Small intestine (tissue), 7 donors: ENCODE results near the gene PLCH1. TPM values are rescaled to one million over a fixed set of nuclear protein-coding genes. Genes with fewer than 3 reads are reported as not detected.
A peak's percentile ranks its signal among the peaks of the same experiment; 100 is the strongest.

Source experiments
- DNase-seq, 2 donors: peaks; one replicate each; pipeline versions ENCODE4 v3.0.0 to v3.0.0-alpha.2; 2013
- FAIRE-seq: peaks from 2 replicates; lab custom pipeline; 2012; peaks lifted over from hg19 to GRCh38; lab: Jason Lieb, UNC
- H3K27ac ChIP-seq, 3 donors: one replicate each; pipeline ENCODE4 v1.5.1; 2013; ENCODE audit warnings: low read length in 2 of 3, mild to moderate bottlenecking in 2 of 3, control low read depth in 1 of 3, inconsistent platforms in 1 of 3, low read depth in 1 of 3, moderate library complexity in 1 of 3
- H3K27me3 ChIP-seq, 3 donors: one replicate each; pipeline ENCODE4 v1.6.1; 2013; ENCODE audit warnings: low read length in 3 of 3, inconsistent platforms in 1 of 3; ENCODE audit not compliant: control insufficient read depth in 3 of 3, insufficient read depth in 3 of 3
- H3K36me3 ChIP-seq, 3 donors: one replicate each; pipeline ENCODE4 v1.6.1; 2013; ENCODE audit warnings: low read length in 3 of 3, inconsistent platforms in 1 of 3, low read depth in 1 of 3, mild to moderate bottlenecking in 1 of 3, moderate library complexity in 1 of 3; ENCODE audit not compliant: control insufficient read depth in 3 of 3, insufficient read depth in 2 of 3
- H3K4me1 ChIP-seq, 3 donors: one replicate each; pipeline ENCODE4 v1.6.1; 2013; ENCODE audit warnings: low read length in 2 of 3, inconsistent platforms in 1 of 3, low read depth in 1 of 3, mild to moderate bottlenecking in 1 of 3, moderate library complexity in 1 of 3; ENCODE audit not compliant: control insufficient read depth in 3 of 3, insufficient read depth in 2 of 3
- H3K4me3 ChIP-seq, 3 donors: one replicate each; pipeline ENCODE4 v1.5.1; 2013; ENCODE audit warnings: low read length in 3 of 3, control low read depth in 1 of 3, inconsistent platforms in 1 of 3, low read depth in 1 of 3, mild to moderate bottlenecking in 1 of 3, moderate library complexity in 1 of 3
- H3K9me3 ChIP-seq, 2 donors: one replicate each; pipeline ENCODE4 v1.6.1; 2013; ENCODE audit warnings: low read depth in 1 of 2, low read length in 1 of 2; ENCODE audit not compliant: control insufficient read depth in 2 of 2, insufficient read depth in 1 of 2
- WGBS, 3 donors: extraction: QIAGEN DNeasy Blood & Tissue Kit; methylation state at CpG; one replicate each; pipeline ENCODE4 v1.1.7; 2013; 5-methylcytosine and 5-hydroxymethylcytosine counted together
- polyA plus RNA-seq, 4 donors: library from polyadenylated mRNA; stranded (reverse) in 3 of 4; unstranded in 1 of 4; fragments of 200-250 nt in 3 of 4; fragments of 120-200 nt in 1 of 4; gene quantifications; one replicate each; pipeline versions ENCODE4 v1.2.1 to v1.2.3, GENCODE V29; 2013
- donor health status: healthy with polysubstance abuse.
- donor health status: control.
- donor health status: control.
- donor health status: Bipolar disorder and iron deficiency.
- donor health status: healthy.

PLCH1 gene
- polyA plus RNA-seq, 4 donors = 1.4 to 9.7 (median 2.8) TPM

GRCh38 chr3:155772801-155773200 is 27.9 kb upstream of the PLCH1 start:
- H3K9me3 ChIP-seq = peaks cover 0 to 16% of the 10 kb centered on the region in 2 donors
- H3K36me3 ChIP-seq = peaks cover 0 to 27% (median 3%) of the 10 kb centered on the region in 3 donors
- H3K4me3 ChIP-seq = no peak overlapping the region
- no peaks in the 10 kb centered on the region for H3K4me1 ChIP-seq
- H3K27ac ChIP-seq = no peak overlapping the region
- no peak for DNase-seq
- H3K27me3 ChIP-seq = no peaks in the 10 kb centered on the region
- no peak for FAIRE-seq
- 88 to 96% (median 92%) methylated on average over 1 of the region's 1 CpG for WGBS, 3 donors

- Histone ChIP-seq H3K27ac (no peak overlapping the region), H3K4me3 (no peak overlapping the region), H3K4me1 (no peaks in the 10 kb centered on the region), H3K36me3 (peaks cover 0 to 25% (median 3%) of the 10 kb centered on the region in 3 donors), H3K27me3 (no peaks in the 10 kb centered on the region), H3K9me3 (peaks cover 0 to 16% of the 10 kb centered on the region in 2 donors)
- DNase-seq = no peak
- 88 to 97% (median 94%) methylated on average over 6 of the region's 6 CpGs for WGBS, 3 donors
- no peak for FAIRE-seq
Observed at GRCh38 chr3:155771126-155771525, 26.3 kb upstream of the PLCH1 start.

- H3K4me1 ChIP-seq = no peaks in the 10 kb centered on the region
- peaks cover 0 to 15% of the 10 kb centered on the region in 2 donors for H3K9me3 ChIP-seq
- no peak overlapping the region for H3K27ac ChIP-seq
- no peak for FAIRE-seq
- H3K27me3 ChIP-seq = no peaks in the 10 kb centered on the region
- no peak for DNase-seq
- H3K4me3 ChIP-seq = no peak overlapping the region
- H3K36me3 ChIP-seq = peaks cover 0 to 27% (median 0%) of the 10 kb centered on the region in 3 donors
- WGBS, 3 donors = 73 to 79% (median 76%) methylated on average over 1 of the region's 1 CpG
Observed at GRCh38 chr3:155766206-155766605, 21.3 kb upstream of the PLCH1 start.

GRCh38 chr3:155763870-155764463 is 19.1 kb upstream of the PLCH1 start:
- H3K4me1 ChIP-seq = no peaks in the 10 kb centered on the region
- peaks cover 0 to 15% (median 0%) of the 10 kb centered on the region in 3 donors for H3K36me3 ChIP-seq
- no peak overlapping the region for H3K27ac ChIP-seq
- H3K9me3 ChIP-seq = no peaks in the 10 kb centered on the region
- no peak overlapping the region for H3K4me3 ChIP-seq
- DNase-seq = no peak
- WGBS, 3 donors = 87 to 93% (median 88%) methylated on average over 3 of the region's 3 CpGs
- no peaks in the 10 kb centered on the region for H3K27me3 ChIP-seq
- no peak for FAIRE-seq

GRCh38 chr3:155760653-155761052 is 15.8 kb upstream of the PLCH1 start:
- no peak for DNase-seq
- Histone ChIP-seq H3K4me3 (no peak overlapping the region), H3K27ac (no peak overlapping the region), H3K27me3 (no peaks in the 10 kb centered on the region), H3K9me3 (no peaks in the 10 kb centered on the region), H3K4me1 (no peaks in the 10 kb centered on the region), H3K36me3 (peaks cover 0 to 12% (median 0%) of the 10 kb centered on the region in 3 donors)
- no peak for FAIRE-seq
- 91 to 95% (median 94%) methylated on average over 4 of the region's 4 CpGs for WGBS, 3 donors

GRCh38 chr3:155757577-155757976 is 12.7 kb upstream of the PLCH1 start:
- WGBS, 3 donors = 90 to 98% (median 91%) methylated on average over 7 of the region's 7 CpGs

GRCh38 chr3:155753038-155753639 is 8.3 kb upstream of the PLCH1 start:
- FAIRE-seq = no peak

More at GRCh38 chr3:155757577-155757976, 12.7 kb upstream of the PLCH1 start:
- Histone ChIP-seq H3K4me1 (no peaks in the 10 kb centered on the region), H3K27me3 (no peaks in the 10 kb centered on the region), H3K27ac (no peak overlapping the region), H3K9me3 (no peaks in the 10 kb centered on the region), H3K4me3 (no peak overlapping the region), H3K36me3 (peaks cover 0 to 4% (median 0%) of the 10 kb centered on the region in 3 donors)
- DNase-seq = no peak
- FAIRE-seq = no peak

GRCh38 chr3:155748611-155749365 is 3.9 kb upstream of the PLCH1 start:
- DNase-seq (peak in 1 of 2 donors; percentile 45), FAIRE-seq (no peak)
- Histone ChIP-seq H3K9me3 (no peaks in the 10 kb centered on the region), H3K36me3 (no peaks in the 10 kb centered on the region), H3K4me3 (no peak overlapping the region), H3K27me3 (peaks cover 0 to 14% (median 6%) of the 10 kb centered on the region in 3 donors), H3K4me1 (peaks cover 0 to 15% (median 0%) of the 10 kb centered on the region in 3 donors), H3K27ac (peak overlapping the region in 1 of 3 donors; percentile 13)
- WGBS, 3 donors = 63 to 66% (median 65%) methylated on average over 8 of the region's 8 CpGs

More at GRCh38 chr3:155753038-155753639, 8.3 kb upstream of the PLCH1 start:
- H3K27ac ChIP-seq = no peak overlapping the region
- peak; percentile 37 to 42 for DNase-seq
- no peak overlapping the region for H3K4me3 ChIP-seq
- no peaks in the 10 kb centered on the region for H3K27me3 ChIP-seq
- H3K4me1 ChIP-seq = peaks cover 0 to 12% (median 0%) of the 10 kb centered on the region in 3 donors
- no peaks in the 10 kb centered on the region for H3K9me3 ChIP-seq
- no peaks in the 10 kb centered on the region for H3K36me3 ChIP-seq
- WGBS, 3 donors = 42 to 68% (median 49%) methylated on average over 11 of the region's 11 CpGs
